Urinary bladder (tissue), 4 donors: ENCODE results near the gene HS6ST3. TPM values are rescaled to one million over a fixed set of nuclear protein-coding genes. Genes with fewer than 3 reads are reported as not detected.

ENCODE experiments used
- DNase-seq: peaks from one replicate; pipeline ENCODE4 v3.0.0-alpha.2; 2015; ENCODE audit errors: extremely low spot score
- H3K27ac ChIP-seq: one replicate; pipeline ENCODE4 v1.5.1; 2013; ENCODE audit warnings: low read depth, mild to moderate bottlenecking, moderate library complexity
- H3K36me3 ChIP-seq: one replicate; pipeline ENCODE4 v1.6.1; 2013; ENCODE audit warnings: mild to moderate bottlenecking, moderate library complexity; ENCODE audit not compliant: insufficient read depth
- H3K4me1 ChIP-seq: one replicate; pipeline ENCODE4 v1.6.1; 2013; ENCODE audit warnings: mild to moderate bottlenecking, moderate library complexity; ENCODE audit not compliant: insufficient read depth
- H3K4me3 ChIP-seq: one replicate; pipeline ENCODE4 v1.5.1; 2013; ENCODE audit warnings: low read depth, low read length
- WGBS: extraction: QIAGEN DNeasy Blood & Tissue Kit; methylation state at CpG from one replicate; pipeline ENCODE4 v1.1.7; 2013; 5-methylcytosine and 5-hydroxymethylcytosine counted together
- polyA plus RNA-seq: library from polyadenylated mRNA; stranded (reverse); fragments of 200-250 nt; gene quantifications from one replicate; pipeline ENCODE4 v1.2.3, GENCODE V29; 2013
- total RNA-seq: library from RNA; depleted of rRNA; stranded (reverse); fragments of >200 nt; gene quantifications from one replicate; pipeline ENCODE4 v1.2.3, GENCODE V29; 2014
- donor health status: healthy with polysubstance abuse.
- donor health status: healthy.

The HS6ST3 gene
- total and polyA plus RNA-seq, 2 donors = 0.37 to 1.4 TPM

- Histone ChIP-seq H3K4me3 (no peak overlapping the region), H3K36me3 (no peaks in the 10 kb centered on the region), H3K4me1 (no peaks in the 10 kb centered on the region), H3K27ac (no peak overlapping the region)
- no peak for DNase-seq
Measured at GRCh38 chr13:96421314-96421713, 331.4 kb downstream of the HS6ST3 start.

- DNase-seq = no peak
- H3K36me3 ChIP-seq = no peaks in the 10 kb centered on the region
- H3K27ac ChIP-seq = no peak overlapping the region
- H3K4me1 ChIP-seq = no peaks in the 10 kb centered on the region
- WGBS = 65% methylated on average over 4 of the region's 4 CpGs
- no peak overlapping the region for H3K4me3 ChIP-seq
Measured at GRCh38 chr13:96422002-96422401, 332.1 kb downstream of the HS6ST3 start.

GRCh38 chr13:96426167-96426566 is 336.3 kb downstream of the HS6ST3 start:
- no peak for DNase-seq
- no peak overlapping the region for H3K4me3 ChIP-seq
- no peaks in the 10 kb centered on the region for H3K4me1 ChIP-seq
- no peaks in the 10 kb centered on the region for H3K36me3 ChIP-seq
- 80% methylated on average over 3 of the region's 3 CpGs for WGBS
- no peak overlapping the region for H3K27ac ChIP-seq

GRCh38 chr13:96428911-96429310 is 339.0 kb downstream of the HS6ST3 start:
- Histone ChIP-seq H3K4me1 (no peaks in the 10 kb centered on the region), H3K36me3 (no peaks in the 10 kb centered on the region), H3K27ac (no peak overlapping the region), H3K4me3 (no peak overlapping the region)
- DNase-seq = peak; percentile 15
- 52% methylated on average over 5 of the region's 5 CpGs for WGBS

GRCh38 chr13:96431044-96431581 is 341.2 kb downstream of the HS6ST3 start:
- no peak overlapping the region for H3K27ac ChIP-seq
- DNase-seq = no peak
- H3K4me1 ChIP-seq = no peaks in the 10 kb centered on the region
- no peaks in the 10 kb centered on the region for H3K36me3 ChIP-seq
- H3K4me3 ChIP-seq = no peak overlapping the region
- WGBS = 88% methylated on average over 5 of the region's 5 CpGs

- WGBS = 56% methylated on average over 3 of the region's 3 CpGs
- H3K4me3 ChIP-seq = no peak overlapping the region
- H3K27ac ChIP-seq = no peak overlapping the region
- DNase-seq = no peak
- H3K4me1 ChIP-seq = no peaks in the 10 kb centered on the region
- H3K36me3 ChIP-seq = no peaks in the 10 kb centered on the region
Measured at GRCh38 chr13:96444676-96445075, 354.8 kb downstream of the HS6ST3 start.

GRCh38 chr13:96449920-96450319 is 360.0 kb downstream of the HS6ST3 start:
- H3K36me3 ChIP-seq = no peaks in the 10 kb centered on the region
- no peaks in the 10 kb centered on the region for H3K4me1 ChIP-seq
- no peak for DNase-seq
- H3K4me3 ChIP-seq = no peak overlapping the region
- H3K27ac ChIP-seq = no peak overlapping the region
- WGBS = 72% methylated on average over 1 of the region's 1 CpG

GRCh38 chr13:96450326-96451020 is 360.6 kb downstream of the HS6ST3 start:
- DNase-seq = no peak
- H3K36me3 ChIP-seq = no peaks in the 10 kb centered on the region
- 58% methylated on average over 4 of the region's 4 CpGs for WGBS
- no peak overlapping the region for H3K4me3 ChIP-seq
- H3K27ac ChIP-seq = no peak overlapping the region
- no peaks in the 10 kb centered on the region for H3K4me1 ChIP-seq

- Histone ChIP-seq H3K36me3 (no peaks in the 10 kb centered on the region), H3K27ac (no peak overlapping the region), H3K4me1 (no peaks in the 10 kb centered on the region), H3K4me3 (no peak overlapping the region)
- WGBS = 24% methylated on average over 2 of the region's 2 CpGs
- no peak for DNase-seq
Measured at GRCh38 chr13:96454466-96454865, 364.6 kb downstream of the HS6ST3 start.

- no peak for DNase-seq
- WGBS = 67% methylated on average over 2 of the region's 2 CpGs
- Histone ChIP-seq H3K4me3 (no peak overlapping the region), H3K27ac (no peak overlapping the region), H3K4me1 (no peaks in the 10 kb centered on the region), H3K36me3 (no peaks in the 10 kb centered on the region)
Measured at GRCh38 chr13:96460609-96461008, 370.7 kb downstream of the HS6ST3 start.

GRCh38 chr13:96473526-96474180 is 383.7 kb downstream of the HS6ST3 start:
- no peaks in the 10 kb centered on the region for H3K4me1 ChIP-seq
- no peak for DNase-seq
- H3K4me3 ChIP-seq = no peak overlapping the region
- no peak overlapping the region for H3K27ac ChIP-seq
- WGBS = 75% methylated on average over 10 of the region's 10 CpGs
- no peaks in the 10 kb centered on the region for H3K36me3 ChIP-seq

GRCh38 chr13:96474181-96474557 is 384.3 kb downstream of the HS6ST3 start:
- Histone ChIP-seq H3K4me3 (no peak overlapping the region), H3K36me3 (no peaks in the 10 kb centered on the region), H3K4me1 (no peaks in the 10 kb centered on the region), H3K27ac (no peak overlapping the region)
- WGBS = 71% methylated on average over 7 of the region's 7 CpGs
- no peak for DNase-seq

GRCh38 chr13:96475103-96475502 is 385.2 kb downstream of the HS6ST3 start:
- Histone ChIP-seq H3K36me3 (no peaks in the 10 kb centered on the region), H3K27ac (no peak overlapping the region), H3K4me3 (no peak overlapping the region), H3K4me1 (no peaks in the 10 kb centered on the region)
- DNase-seq = no peak
- WGBS = 56% methylated on average over 4 of the region's 4 CpGs

- H3K4me1 ChIP-seq = no peaks in the 10 kb centered on the region
- DNase-seq = no peak
- 67% methylated on average over 6 of the region's 6 CpGs for WGBS
- no peak overlapping the region for H3K4me3 ChIP-seq
- no peak overlapping the region for H3K27ac ChIP-seq
- no peaks in the 10 kb centered on the region for H3K36me3 ChIP-seq
Measured at GRCh38 chr13:96481482-96481881, 391.6 kb downstream of the HS6ST3 start.
